Activated CD8-positive, alpha-beta memory T cell treated with anti-CD3 and anti-CD28 coated beads for 48 hours (primary cell): ENCODE measurements around the gene AGT.
"Not testable (repeated sequence)": the region's sequence is repeated elsewhere in the genome, so short reads cannot be mapped to it uniquely, and the experiment has no call there.

Experiments used
- DNase-seq, 3 experiments: peaks; one replicate each; pipeline ENCODE4 v3.0.0-alpha.2; 2020; ENCODE audit warnings: low read depth in 2 of 3, low spot score in 2 of 3

AGT gene

GRCh38 chr1:230744382-230744781, 30.5 kb upstream of the AGT start:
- no peak for DNase-seq

GRCh38 chr1:230743899-230744298, 30.0 kb upstream of the AGT start:
- no peak for DNase-seq

DNA sequence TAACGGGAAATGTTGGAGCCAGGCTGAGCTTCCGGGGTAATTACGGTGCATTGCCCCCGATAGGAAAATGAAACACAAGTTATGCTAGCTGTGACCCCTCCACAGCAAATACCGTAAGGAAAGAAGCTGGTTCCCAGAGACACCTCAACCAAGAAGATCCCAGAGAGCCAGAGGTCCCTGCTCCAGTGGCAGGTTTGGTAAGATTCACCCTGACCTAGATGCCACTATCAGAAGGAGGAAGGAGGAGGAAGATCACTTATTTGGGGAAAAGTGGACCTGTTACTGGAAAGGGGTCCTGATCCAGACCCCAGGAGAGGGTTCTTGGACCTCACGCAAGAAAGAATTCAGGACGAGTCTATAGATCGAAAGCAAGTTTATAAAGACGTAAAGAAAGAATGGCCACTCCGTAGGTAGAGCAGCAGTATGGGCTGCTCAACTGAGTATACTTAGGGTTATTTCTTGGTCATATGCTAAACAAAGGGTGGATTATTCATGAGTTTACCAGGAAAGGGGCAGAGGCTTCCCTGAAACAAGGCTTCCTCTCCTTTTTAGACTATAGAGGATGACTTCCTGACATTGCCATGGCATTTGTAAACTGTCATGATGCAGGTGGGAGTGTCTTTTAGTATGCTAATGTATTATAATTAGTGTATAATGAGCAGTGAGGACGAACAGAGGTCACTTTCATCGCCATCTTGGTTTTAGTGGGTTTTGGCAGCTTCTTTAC, 25.8 kb upstream of the AGT start:
- DNase-seq, result no peak

DNA sequence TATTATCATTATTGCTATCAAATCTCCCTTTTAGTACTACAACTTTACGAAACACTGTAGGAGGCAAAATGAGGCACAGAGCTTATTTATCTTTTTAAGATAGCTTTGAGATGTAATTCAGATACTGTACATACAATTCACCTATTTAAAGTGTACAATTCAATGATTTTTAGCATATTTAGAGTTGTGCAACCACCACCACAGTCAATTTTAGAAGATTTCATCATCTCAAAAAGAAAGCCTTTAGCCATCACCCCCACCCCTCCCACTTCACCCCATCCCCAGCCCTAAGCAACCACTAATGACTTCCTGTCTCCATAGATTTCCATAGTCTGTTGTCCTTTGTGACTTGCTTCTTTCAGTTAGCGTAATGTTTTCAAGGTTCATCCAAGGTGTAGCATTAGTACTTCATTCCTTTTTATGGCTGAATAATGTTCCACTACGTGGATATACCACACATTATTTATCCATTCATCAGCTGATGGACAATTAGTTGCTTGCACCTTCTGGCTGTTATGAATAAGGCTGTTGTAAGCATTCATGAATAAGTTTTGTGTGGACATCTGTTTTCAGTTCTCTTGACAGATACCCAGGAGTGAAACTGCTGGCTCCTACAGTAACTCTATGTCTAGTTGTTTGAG, 23.8 kb upstream of the AGT start:
- no peak for DNase-seq

GRCh38 chr1:230735447-230735846, 21.5 kb upstream of the AGT start:
- no peak for DNase-seq

DNA sequence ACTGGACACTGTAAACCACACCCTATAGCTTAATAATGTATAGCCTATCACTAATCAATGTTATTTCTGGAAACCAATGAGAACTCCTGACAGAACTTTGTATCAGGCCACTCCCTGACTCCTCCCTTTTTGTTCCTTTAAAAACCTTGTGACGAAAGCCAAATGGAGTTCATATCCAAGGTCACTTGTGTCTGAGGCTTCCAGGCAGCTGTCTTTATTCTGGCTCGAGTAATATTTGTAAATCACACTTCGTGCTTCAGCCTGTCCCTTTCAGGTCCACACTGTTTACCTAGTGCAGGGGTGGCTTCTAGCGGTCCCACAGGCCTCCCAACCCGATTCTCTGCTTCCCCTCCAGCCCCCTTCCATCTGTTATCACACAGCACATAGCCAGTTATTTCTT, 17.1 kb upstream of the AGT start:
- DNase-seq, result no peak

DNA sequence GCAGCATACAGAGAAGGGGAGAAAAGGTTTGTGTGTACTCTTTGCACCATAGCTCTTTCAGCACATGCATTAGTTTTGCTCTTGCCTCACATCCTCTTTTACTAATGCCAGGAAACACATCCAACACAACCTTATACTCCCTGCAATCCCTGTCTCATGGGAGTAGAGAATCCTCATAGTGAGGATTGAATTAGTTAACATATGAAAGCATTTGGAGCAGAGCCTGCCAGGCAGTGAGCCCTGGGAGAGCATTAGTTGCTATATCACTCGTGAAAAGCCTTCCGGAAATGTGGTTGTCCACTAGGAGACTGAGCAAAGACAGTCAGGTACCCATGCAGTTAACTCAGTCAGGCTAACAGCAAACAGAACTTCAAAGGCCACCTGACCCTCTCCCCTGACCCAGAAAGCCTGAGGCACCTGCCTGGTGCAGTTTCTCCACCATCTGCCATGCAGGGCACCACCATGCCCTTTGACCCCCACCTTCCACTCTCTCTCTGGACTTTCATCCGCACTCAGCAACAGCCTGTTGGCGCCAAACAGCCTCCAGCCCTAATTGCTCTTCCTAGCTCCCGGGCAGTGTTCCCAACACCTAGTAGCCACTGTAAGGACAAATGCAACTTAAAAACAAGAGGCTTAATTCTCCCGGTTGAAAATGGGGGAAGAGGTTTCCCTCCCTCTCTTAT, 14.9 kb upstream of the AGT start:
- no peak for DNase-seq

- DNase-seq, result no peak
Observed at GRCh38 chr1:230725256-230726012, 11.5 kb upstream of the AGT start.

DNA sequence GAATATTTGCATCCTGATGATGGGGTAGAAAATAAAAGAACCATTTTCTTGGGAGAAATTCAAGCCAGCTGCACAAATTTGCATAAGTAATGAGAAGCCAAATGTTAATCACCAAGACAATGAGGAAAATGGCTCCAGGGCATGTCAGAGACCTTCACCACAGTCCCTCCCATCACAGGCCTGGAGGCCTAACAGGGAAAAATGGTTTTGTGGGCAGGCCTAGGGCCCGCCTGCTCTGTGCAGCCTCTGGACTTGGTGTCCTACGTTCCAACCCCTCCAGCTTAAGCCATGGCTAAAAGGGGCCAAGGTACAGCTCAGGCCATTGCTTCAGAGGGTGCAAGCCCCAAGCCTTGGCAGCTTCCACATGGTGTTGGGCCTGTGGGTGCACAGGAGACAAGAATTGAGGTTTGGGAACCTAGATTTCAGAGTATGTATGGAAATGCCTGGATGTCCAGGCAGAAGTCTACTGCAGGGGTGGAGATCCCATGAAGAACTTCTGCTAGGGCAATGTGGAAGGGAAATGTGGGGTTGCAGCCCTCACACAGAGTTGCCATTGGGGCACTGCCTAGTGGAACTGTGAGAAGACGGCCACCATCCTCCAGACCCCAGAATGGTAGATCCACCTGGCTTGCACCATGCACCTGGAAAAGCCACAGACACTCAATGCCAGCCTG, 8.1 kb upstream of the AGT start:
- DNase-seq, result not testable (repeated sequence)

GRCh38 chr1:230717251-230717650, 3.3 kb upstream of the AGT start:
- no peak for DNase-seq

GRCh38 chr1:230716453-230716852, 2.5 kb upstream of the AGT start:
- DNase-seq, result not testable (repeated sequence)

GRCh38 chr1:230715510-230715909, 1.6 kb upstream of the AGT start:
- DNase-seq, result no peak

DNA sequence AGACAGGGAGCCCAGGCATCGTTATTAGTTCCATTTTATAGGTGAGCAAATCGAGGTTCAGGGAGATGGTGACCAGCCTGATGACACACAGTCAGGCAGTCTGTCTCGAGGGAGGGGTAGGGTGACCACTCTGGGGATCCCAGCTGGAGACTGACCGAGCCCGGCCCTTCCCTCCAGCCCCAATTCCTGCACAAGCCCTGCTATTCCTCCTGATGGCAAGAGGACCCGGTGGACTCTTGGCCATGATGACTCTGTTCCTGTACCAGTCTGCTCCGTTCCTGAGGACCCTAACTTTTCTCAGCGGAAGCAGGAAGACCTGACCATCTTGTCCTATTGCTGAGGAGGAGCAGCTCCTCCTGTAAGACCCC, 391 bp downstream of the AGT start:
- DNase-seq, result no peak

DNA sequence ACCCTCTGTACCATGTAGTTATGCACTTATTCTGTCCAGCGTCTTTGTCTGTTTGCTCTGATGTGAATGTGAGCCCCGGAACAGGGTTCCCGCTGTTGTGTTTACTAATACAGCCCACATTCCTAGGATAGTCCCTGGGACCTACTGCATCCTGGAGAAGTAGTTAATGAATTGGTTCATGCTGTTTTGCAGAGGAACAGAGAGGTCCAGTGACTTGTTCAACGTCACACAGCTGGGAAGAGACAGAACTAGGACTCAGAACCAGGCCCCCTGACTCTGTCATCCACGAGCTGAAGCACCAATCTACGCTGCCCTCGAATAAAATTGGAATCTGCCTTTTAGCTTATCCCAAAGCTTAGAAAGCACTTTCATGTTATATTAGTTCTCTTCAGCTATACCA, 784 bp downstream of the AGT start:
- no peak for DNase-seq

GRCh38 chr1:230712470-230712942, 1.4 kb downstream of the AGT start:
- no peak for DNase-seq

- DNase-seq, result no peak
Observed at GRCh38 chr1:230711245-230711644, 2.7 kb downstream of the AGT start.

DNA sequence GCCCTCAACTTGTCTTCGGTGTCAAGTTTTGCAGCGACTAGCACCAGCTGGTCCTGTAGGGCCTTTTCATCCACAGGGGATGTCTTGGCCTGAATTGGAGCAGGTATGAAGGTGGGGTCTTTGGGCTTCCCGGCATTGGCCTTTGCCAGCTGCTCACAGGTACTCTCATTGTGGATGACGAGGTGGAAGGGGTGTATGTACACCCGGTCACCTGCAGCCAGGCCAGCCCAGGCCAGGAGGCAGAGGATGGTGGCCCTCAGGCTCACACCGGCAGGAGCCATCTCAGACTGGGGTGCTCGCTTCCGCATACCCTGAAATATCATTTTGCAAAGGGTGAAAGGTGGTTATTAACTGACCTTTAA, 3.4 kb downstream of the AGT start:
- no peak for DNase-seq

- DNase-seq, result no peak
Observed at GRCh38 chr1:230709619-230710542, 4.0 kb downstream of the AGT start.

- DNase-seq, result no peak
Observed at GRCh38 chr1:230708631-230709580, 5.0 kb downstream of the AGT start.
